IPS-NIHi7 (cell line): ENCODE measurements around the gene CA10.

Source experiments
- DNase-seq: peaks from one replicate; pipeline ENCODE4 v3.0.0; 2012; ENCODE audit warnings: mixed read lengths; ENCODE audit errors: extremely low spot score

CA10 gene

DNA sequence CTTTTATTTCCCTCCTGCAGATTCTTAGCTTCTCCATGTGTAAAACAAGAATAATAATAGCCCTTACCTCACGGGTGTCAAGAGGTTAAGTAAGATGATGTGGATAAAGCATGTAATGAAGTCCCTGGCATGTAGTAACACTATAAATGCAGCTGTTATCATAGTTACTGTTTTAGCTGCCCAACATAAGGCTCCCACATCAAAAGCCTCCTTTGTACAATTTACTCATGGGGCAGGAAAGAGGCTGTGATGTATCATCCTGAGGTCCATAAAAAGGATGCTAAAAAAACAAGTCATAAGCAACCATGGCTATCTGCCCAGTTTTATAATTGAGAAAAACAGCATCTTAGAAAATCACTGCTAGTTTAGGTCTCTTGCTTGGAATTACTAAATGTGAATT, 339.7 kb downstream of the CA10 start:
- DNase-seq, result no peak

DNA sequence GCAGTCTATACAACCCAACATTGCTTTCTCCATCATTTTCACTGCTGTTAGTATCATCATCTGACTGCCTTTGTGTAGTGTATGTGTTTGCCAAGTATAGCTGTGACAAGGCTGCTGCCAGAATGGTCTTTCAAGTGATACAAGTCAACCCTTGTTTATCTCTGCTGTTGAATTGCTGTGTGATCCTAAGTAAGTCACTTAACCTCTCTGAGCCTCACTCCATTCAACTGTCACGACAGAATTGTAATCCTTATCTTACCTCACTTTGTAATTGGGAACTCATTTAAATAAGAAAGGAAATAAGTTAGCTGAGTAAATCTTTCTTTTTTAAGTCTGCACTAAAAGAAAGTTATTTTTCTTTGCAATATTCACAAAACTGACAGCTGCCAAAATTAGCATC, 340.6 kb downstream of the CA10 start:
- DNase-seq, result no peak

DNA sequence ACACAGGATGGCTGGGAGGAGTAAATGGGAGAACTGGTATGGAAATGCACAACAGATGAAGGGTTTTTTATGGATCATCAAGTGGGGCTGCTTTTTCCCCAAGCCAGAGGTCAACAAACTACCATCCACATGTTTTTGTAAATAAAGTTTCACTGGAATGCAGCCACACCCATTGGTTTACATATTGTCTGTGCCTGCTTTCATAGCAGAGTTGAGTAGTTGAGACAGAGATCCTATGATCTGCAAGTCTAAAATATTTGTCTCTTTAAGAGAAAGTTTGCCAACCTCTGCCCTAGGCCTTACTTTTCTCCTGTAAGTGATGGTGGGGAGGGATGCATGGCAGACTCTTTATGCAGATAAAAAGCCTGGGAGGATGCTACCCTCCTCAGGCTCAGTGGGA, 341.4 kb downstream of the CA10 start:
- DNase-seq, result no peak

DNA sequence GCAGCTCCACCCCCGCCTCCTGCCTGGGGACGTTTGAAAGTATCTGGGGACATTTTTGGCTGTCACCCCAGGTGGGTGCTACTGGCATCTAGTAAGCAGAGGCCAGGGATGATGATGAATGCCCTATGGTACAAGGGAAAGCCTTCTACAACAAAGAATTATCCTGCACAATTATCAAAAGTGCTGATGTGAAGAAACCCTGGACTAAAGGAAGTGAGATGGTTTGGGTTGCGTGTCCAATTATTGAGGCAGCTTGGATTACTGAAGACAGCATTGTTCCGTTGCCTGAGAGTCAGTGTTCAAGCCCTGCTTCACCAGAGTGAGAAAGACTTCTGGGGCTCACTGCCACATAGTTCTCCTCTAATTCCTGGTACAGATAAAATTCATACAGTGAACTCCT, 343.4 kb downstream of the CA10 start:
- DNase-seq, result no peak

GRCh38 chr17:51814521-51814920, 344.0 kb downstream of the CA10 start:
- no peak for DNase-seq

DNA sequence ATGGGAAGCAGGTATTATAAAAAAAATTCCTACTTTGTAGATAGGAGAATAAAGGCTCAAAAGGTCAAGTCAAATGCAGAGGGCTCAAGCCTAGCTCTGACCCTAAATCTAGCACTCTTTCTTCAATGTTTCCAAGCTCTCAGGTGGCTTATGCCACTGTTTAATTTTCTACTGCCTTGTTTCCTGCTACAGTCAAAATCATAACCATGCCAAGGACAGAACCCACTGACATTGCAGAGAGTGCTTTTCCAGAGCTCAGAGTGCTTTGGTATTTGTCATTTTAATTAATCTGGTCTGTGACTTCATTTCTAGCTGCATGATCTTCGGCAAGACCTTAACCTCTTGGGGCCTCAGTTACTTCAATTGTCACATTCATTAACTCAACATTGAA, 344.7 kb downstream of the CA10 start:
- DNase-seq, result no peak

DNA sequence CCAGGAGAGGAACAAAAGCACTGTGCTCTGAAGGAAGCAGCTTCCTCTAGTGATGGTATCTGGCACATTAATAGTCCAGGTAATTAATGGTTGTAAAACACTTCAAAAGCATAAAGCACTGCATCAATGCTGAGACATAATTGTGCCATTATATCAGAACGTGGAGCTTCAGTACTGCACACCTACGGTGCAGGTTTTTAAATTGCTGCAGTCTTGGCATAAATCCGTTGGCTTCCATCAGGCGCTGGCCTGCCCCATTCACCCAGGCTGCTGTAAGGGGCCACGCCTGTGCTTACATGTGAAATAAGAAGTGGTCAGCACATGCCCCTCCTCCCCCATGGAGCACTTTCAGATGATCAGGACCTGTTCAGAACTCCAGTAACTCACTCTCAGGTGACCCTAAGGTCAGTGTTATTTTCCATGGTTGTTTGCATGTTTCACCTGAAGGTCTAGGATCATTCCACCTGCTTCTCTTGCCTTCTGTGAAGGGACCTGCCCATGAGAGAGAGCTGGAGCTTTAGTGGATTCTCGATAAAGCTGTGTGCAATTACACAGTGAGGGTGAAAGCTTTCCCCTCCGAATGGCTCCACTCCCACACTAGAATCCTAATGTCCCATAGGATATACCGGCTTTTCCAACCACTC, 345.3 kb downstream of the CA10 start:
- no peak for DNase-seq

- no peak for DNase-seq
Measured at GRCh38 chr17:51807460-51807859, 351.1 kb downstream of the CA10 start.

DNA sequence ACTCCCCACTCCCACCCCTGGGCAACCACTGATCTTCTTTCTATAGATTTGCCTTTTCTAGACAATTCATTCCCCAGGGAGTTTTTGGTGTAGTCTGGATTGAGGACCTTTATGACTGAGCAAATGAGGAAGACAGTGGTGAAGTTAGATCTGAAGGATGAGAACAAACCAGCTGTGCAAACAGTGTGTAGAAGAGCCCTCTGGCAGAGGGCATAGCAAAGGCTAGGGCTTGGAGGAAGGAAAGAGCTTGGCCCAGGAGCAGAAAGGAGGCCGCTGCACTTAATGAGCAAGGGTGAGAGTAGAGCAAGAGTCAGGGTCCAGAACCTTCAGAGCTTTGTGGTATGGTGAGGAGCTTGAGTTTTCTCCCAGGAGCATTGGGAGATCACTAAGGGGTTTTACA, 352.7 kb downstream of the CA10 start:
- DNase-seq, result no peak

GRCh38 chr17:51805185-51805584, 353.3 kb downstream of the CA10 start:
- DNase-seq, result no peak

DNA sequence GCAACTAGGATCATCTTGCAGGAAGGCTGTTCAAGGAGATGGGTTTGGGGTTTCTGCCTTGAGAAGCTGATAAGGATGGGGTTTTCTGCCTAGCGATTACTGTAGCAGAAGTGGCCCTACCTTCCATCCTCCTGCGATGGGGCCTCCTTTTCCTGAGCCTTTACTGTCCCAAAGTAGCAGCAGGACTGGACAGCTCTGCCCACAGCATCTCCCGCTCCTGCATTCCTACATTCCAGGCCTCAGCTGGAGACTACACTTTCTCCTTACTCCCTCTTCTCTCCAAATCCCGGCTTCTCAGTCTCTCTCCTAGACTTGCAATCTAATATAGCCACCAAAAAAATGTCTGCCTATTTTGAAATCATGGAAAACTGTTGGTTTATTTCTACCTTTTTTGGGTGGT, 355.4 kb downstream of the CA10 start:
- no peak for DNase-seq

- no peak for DNase-seq
Measured at GRCh38 chr17:51802544-51802943, 356.0 kb downstream of the CA10 start.

DNA sequence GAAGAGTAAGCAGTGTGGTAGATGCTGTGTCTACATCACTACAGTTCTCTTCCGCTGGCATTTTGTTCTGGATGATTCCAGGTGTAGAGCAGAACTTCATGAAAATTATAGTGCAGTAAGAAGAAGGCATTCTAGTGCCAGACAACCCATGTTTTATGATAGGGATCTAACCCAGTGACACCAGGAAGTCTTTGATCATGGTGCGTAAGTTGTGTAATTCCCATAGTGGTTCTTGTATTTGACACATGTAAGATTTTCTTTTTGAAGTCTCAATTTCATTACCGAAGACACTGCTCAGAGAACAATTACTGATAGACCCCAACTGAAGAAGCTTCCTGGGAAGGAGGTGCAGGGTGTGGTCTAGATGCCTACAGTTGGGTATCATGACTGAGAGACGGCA, 356.9 kb downstream of the CA10 start:
- DNase-seq, result no peak

GRCh38 chr17:51799981-51800380, 358.5 kb downstream of the CA10 start:
- no peak for DNase-seq

- DNase-seq, result no peak
Measured at GRCh38 chr17:51799240-51799639, 359.3 kb downstream of the CA10 start.

GRCh38 chr17:51797150-51797549, 361.4 kb downstream of the CA10 start:
- no peak for DNase-seq

DNA sequence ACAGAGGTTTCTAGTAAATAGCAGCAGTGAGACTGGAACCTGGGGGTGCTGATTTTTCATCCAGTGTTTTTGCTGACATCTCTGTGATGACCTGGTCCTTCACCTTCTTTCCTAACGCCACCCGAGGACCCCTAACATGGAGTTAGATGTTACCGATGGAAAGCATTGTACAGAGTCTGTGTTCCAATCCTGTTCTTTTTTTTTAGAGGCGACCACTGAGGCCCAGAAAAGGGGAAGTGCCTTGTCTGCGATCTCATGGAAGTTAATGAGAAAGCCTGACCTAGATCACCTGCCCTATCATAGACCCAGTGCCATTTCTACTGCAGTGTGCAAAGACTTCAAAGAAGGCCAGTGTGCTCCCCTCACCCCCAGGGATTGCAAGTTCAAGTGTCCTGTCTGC, 362.5 kb downstream of the CA10 start:
- no peak for DNase-seq

DNA sequence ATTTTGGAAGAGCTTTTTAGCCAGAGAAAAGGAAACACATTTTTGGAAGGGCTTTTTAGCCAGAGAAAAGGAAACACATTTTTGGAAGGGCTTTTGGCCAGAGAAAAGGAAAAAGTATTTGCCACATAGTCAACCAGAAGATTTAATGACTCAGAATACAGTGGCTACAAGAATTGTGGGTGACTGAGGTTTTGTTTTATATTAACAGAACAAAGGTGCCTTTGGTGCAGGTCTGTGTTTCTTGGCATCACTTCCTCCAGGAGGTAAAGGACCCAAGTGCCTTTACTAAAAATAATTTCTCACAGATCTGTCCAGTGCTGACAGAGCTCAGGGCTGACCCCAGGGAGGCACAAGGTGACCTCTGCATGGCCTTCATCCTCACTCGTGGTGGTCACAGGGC, 363.1 kb downstream of the CA10 start:
- DNase-seq, result no peak

DNA sequence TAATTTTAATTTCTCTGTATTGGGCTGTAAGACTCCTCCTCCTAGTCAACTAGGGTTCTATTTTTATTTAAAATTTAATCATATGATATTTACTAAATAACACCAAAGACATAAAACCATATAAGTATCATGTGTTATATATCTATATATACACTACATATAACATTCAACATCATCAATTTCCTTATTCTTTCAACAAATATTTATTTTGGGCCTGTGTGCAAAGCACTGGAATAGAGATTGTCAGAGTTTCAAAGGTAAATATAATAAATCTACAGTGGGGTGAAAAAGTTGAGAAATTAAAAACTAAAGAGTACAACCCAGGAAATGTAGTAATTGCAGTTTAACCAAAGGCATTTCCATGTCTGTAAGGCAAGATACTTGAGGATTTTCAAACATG, 364.0 kb downstream of the CA10 start:
- DNase-seq, result no peak

DNA sequence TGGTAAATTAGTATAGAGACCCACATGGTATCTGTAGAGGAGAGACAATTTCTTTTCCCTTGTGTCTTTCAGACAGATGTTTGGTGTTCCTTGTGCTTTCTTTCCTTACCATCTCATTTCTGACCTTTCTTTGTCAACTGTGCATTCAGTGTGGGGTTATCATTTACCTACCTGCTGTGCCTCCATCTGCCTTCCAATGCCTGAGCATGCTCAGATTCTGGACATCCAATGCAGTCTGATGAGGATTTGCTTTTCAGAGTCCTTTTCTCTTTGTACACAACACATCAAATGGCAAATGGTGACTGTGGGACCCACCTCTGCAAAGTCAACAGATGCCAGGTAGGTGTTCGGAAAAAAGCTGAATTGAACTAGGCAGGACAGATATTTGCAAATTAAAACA, 364.8 kb downstream of the CA10 start:
- no peak for DNase-seq

GRCh38 chr17:51778842-51779241, 379.7 kb downstream of the CA10 start:
- no peak for DNase-seq

GRCh38 chr17:51770027-51770759, 388.3 kb downstream of the CA10 start:
- no peak for DNase-seq

DNA sequence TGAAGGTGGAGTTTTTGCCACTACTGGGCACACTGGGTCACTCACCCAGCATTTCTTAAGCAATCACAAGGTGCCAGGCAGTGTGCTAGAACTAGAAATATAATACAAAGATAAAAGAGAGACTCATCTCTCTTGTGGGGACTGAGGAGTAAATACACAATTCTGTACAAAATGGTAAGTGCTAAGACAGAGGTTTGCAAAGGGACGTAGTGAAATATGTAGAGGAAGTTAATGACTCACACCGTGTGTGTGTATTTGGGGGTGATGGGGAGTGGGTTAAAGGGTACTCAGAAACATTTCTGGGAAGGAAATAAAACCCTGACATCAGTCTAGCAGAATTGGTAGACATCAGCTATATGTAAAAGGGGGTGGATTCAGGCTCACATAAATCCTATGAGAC, 389.3 kb downstream of the CA10 start:
- no peak for DNase-seq

DNA sequence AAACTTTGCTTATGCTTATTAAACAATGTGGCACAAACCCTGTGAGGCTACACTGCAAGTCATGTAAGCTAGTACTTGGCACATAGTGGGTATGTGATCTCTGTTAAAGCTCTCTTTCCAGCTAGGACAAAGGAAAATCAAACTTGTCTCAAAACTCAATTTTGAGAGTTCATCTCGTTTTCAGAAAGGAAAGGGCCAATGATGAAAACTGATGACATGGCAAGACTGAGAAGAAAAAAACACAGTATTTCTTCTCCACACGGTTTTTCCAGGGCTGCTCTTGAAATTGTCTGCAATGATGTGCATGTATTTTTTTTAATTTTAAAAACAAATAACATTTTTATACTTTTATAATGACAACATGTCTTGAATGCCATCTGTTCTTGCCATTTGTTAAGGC, 389.8 kb downstream of the CA10 start:
- DNase-seq, result no peak
